H9 (cell line): ENCODE measurements around the gene CENPH. TPM values are rescaled to one million over a fixed set of nuclear protein-coding genes. Genes with fewer than 3 reads are reported as not detected.

Experiments
- DNase-seq: peaks from one replicate; pipeline ENCODE4 v3.0.0-alpha.2; 2017
- H2AFZ ChIP-seq: one replicate; pipeline ENCODE4 v1.6.1; 2013; ENCODE audit warnings: mild to moderate bottlenecking, low read length, control low read depth, moderate library complexity
- H2AK5ac ChIP-seq: 2 replicates; pipeline ENCODE4 v1.6.1; 2013; ENCODE audit warnings: low read length, control low read depth, mixed read lengths; ENCODE audit not compliant: insufficient read length
- H2BK120ac ChIP-seq: one replicate; pipeline ENCODE4 v1.6.1; 2013; ENCODE audit warnings: low read depth, mild to moderate bottlenecking, low read length, control low read depth, inconsistent platforms; ENCODE audit not compliant: poor library complexity, severe bottlenecking
- H2BK12ac ChIP-seq: 2 replicates; pipeline ENCODE4 v1.6.1; 2013; ENCODE audit warnings: low read length, control low read depth, mixed read lengths, low read depth; ENCODE audit not compliant: insufficient read length
- H2BK15ac ChIP-seq: 2 replicates; pipeline ENCODE4 v1.6.1; 2013; ENCODE audit warnings: low read depth, low read length, control low read depth
- H2BK20ac ChIP-seq: one replicate; pipeline ENCODE4 v1.6.1; 2013; ENCODE audit warnings: low read depth, mild to moderate bottlenecking, low read length, control low read depth, inconsistent platforms; ENCODE audit not compliant: poor library complexity, severe bottlenecking
- H2BK5ac ChIP-seq: 2 replicates; pipeline ENCODE4 v1.6.1; 2013; ENCODE audit warnings: low read length, control low read depth, mixed read lengths; ENCODE audit not compliant: insufficient read length
- H3K14ac ChIP-seq: 2 replicates; pipeline ENCODE4 v1.6.1; 2013; ENCODE audit warnings: low read length, control low read depth; ENCODE audit not compliant: insufficient read depth
- H3K18ac ChIP-seq: 2 replicates; pipeline ENCODE4 v1.6.1; 2013; ENCODE audit warnings: low read depth, mild to moderate bottlenecking, mixed read lengths, low read length, control low read depth; ENCODE audit not compliant: insufficient read length
- H3K23ac ChIP-seq: 2 replicates; pipeline ENCODE4 v1.6.1; 2013; ENCODE audit warnings: low read length, control low read depth, mixed read lengths, low read depth; ENCODE audit not compliant: insufficient read length
- H3K23me2 ChIP-seq: 2 replicates; pipeline ENCODE4 v1.6.1; 2013; ENCODE audit warnings: low read depth, mild to moderate bottlenecking, mixed read lengths, low read length, control low read depth; ENCODE audit not compliant: insufficient read length, poor library complexity, severe bottlenecking
- H3K27ac ChIP-seq: 2 replicates; pipeline ENCODE4 v1.5.1; 2013; ENCODE audit warnings: low read length, control low read depth, mixed read lengths, low read depth; ENCODE audit not compliant: insufficient read length
- H3K27me3 ChIP-seq: 2 replicates; pipeline ENCODE4 v1.6.1; 2013; ENCODE audit warnings: low read length, control low read depth, inconsistent platforms; ENCODE audit not compliant: insufficient read depth
- H3K4ac ChIP-seq: 2 replicates; pipeline ENCODE4 v1.6.1; 2013; ENCODE audit warnings: low read depth, mild to moderate bottlenecking, control low read depth, inconsistent platforms, low read length, moderate library complexity
- H3K4me1 ChIP-seq: 2 replicates; pipeline ENCODE4 v1.6.1; 2013; ENCODE audit warnings: low read length, control low read depth, inconsistent platforms; ENCODE audit not compliant: insufficient read depth
- H3K4me2 ChIP-seq: 2 replicates; pipeline ENCODE4 v1.6.1; 2013; ENCODE audit warnings: low read length, control low read depth, mixed read lengths; ENCODE audit not compliant: insufficient read length, insufficient read depth
- H3K56ac ChIP-seq: 2 replicates; pipeline ENCODE4 v1.6.1; 2013; ENCODE audit warnings: low read depth, mild to moderate bottlenecking, mixed read lengths, low read length, control low read depth; ENCODE audit not compliant: insufficient read length
- H3K79me1 ChIP-seq: 2 replicates; pipeline ENCODE4 v1.6.1; 2013; ENCODE audit warnings: low read depth, mild to moderate bottlenecking, moderate library complexity, low read length, control low read depth, inconsistent platforms; ENCODE audit not compliant: insufficient read depth, poor library complexity, severe bottlenecking
- H3K79me2 ChIP-seq: 2 replicates; pipeline ENCODE4 v1.6.1; 2013; ENCODE audit warnings: low read length, control low read depth, inconsistent platforms; ENCODE audit not compliant: insufficient read depth
- H3K9ac ChIP-seq: 2 replicates; pipeline ENCODE4 v1.6.1; 2013; ENCODE audit warnings: low read length, control low read depth, mixed read lengths; ENCODE audit not compliant: insufficient read length; ENCODE audit errors: extremely low read depth
- H3K9me3 ChIP-seq: one replicate; pipeline ENCODE4 v1.6.1; 2013; ENCODE audit warnings: low read depth, low read length, inconsistent platforms; ENCODE audit not compliant: control insufficient read depth
- H3T11ph ChIP-seq: one replicate; pipeline ENCODE4 v1.6.1; 2013; ENCODE audit warnings: mild to moderate bottlenecking, low read length, control low read depth, inconsistent platforms
- H4K20me1 ChIP-seq: one replicate; pipeline ENCODE4 v1.6.1; 2013; ENCODE audit not compliant: control insufficient read depth, insufficient read length, insufficient read depth
- H4K5ac ChIP-seq: 2 replicates; pipeline ENCODE4 v1.6.1; 2013; ENCODE audit warnings: low read depth, mild to moderate bottlenecking, mixed read lengths, low read length, control low read depth; ENCODE audit not compliant: insufficient read length
- H4K8ac ChIP-seq: replicated peaks from 2 replicates; pipeline ENCODE4 v1.6.1; 2013; ENCODE audit warnings: low read length, control low read depth, mixed read lengths, low read depth; ENCODE audit not compliant: insufficient read length
- H4K91ac ChIP-seq: 2 replicates; pipeline ENCODE4 v1.6.1; 2013; ENCODE audit warnings: low read depth, mild to moderate bottlenecking, moderate library complexity, mixed read lengths, low read length, control low read depth; ENCODE audit not compliant: insufficient read length
- H3K27ac Mint-ChIP-seq, 3 experiments: 2 replicates in 2 of 3; 3 replicates in 1 of 3; pipeline ENCODE4 v1.8.0; 2020 to 2021; ENCODE audit warnings: mixed read lengths in 3 of 3, mild to moderate bottlenecking in 1 of 3, moderate library complexity in 1 of 3
- H3K27me3 Mint-ChIP-seq: 2 replicates; pipeline ENCODE4 v1.8.0; 2021; ENCODE audit warnings: low read depth, mild to moderate bottlenecking, moderate library complexity, mixed read lengths
- H3K36me3 Mint-ChIP-seq, 3 experiments: 2 replicates in 2 of 3; 3 replicates in 1 of 3; pipeline ENCODE4 v1.8.0; 2020 to 2021; ENCODE audit warnings: low read depth in 3 of 3, mixed read lengths in 3 of 3; ENCODE audit not compliant: insufficient read depth in 1 of 3
- H3K4me1 Mint-ChIP-seq, 2 experiments: 2 replicates each; pipeline ENCODE4 v1.8.0; 2020; ENCODE audit warnings: mixed read lengths in 2 of 2
- H3K4me3 Mint-ChIP-seq, 2 experiments: 2 replicates in 1 of 2; 3 replicates in 1 of 2; pipeline ENCODE4 v1.8.0; 2020 to 2021; ENCODE audit warnings: mild to moderate bottlenecking in 2 of 2, mixed read lengths in 2 of 2, moderate library complexity in 1 of 2
- H3K9me3 Mint-ChIP-seq, 2 experiments: 2 replicates in 1 of 2; 3 replicates in 1 of 2; pipeline ENCODE4 v1.8.0; 2020; ENCODE audit warnings: mild to moderate bottlenecking in 2 of 2, mixed read lengths in 2 of 2, moderate library complexity in 1 of 2
- WGBS: extraction: QIAGEN DNeasy Blood & Tissue Kit; methylation state at CpG from one replicate; pipeline ENCODE4 v1.1.7; 2013; ENCODE audit warnings: missing lambda C conversion rate, low lambda C conversion rate, mixed read lengths; ENCODE audit not compliant: insufficient read length; ENCODE audit errors: extremely low coverage; 5-methylcytosine and 5-hydroxymethylcytosine counted together
- total RNA-seq: library from RNA; stranded (reverse); gene quantifications from 2 replicates; pipeline ENCODE4 v1.2.1, GENCODE V29; 2021
- TF ChIP-seq, protein P1 (sequence below): fragments of 200-600 bp; sonication (generic); conservative IDR thresholded peaks from 3 replicates; pipeline ENCODE4 v1.8.0; 2021; ENCODE audit warnings: antibody characterized with exemption, mild to moderate bottlenecking

The CENPH gene
- total RNA-seq, 1 experiment from 2014 or later: 82.8 TPM

DNA sequence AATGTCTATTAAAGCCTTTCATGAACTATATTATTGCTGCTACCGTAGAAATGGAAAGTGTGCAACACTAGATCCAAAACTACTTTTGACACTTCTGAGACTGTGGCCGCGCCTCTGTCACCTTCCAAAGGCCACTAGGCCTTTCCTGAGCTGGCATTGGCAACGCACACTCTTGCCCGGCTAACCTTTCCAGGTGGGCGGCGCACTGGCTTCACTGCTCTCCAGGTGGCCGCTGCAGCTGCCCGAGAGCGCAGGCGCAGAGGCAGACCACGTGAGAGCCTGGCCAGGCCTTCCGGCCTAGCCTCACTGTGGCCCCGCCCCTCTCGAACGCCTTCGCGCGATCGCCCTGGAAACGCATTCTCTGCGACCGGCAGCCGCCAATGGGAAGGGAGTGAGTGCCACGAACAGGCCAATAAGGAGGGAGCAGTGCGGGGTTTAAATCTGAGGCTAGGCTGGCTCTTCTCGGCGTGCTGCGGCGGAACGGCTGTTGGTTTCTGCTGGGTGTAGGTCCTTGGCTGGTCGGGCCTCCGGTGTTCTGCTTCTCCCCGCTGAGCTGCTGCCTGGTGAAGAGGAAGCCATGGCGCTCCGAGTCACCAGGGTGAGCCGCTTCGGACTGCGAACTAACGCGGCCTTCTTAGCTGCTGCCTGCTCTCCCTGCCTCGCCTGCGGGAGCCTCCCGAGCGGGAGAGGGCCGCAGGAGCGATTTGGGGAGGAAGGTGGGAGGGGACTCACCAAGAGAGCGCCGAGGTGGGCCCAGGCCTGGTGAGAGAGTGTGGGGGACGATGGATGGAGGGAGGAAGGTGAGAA, 22.5 kb upstream of the CENPH start, which contains the start of gene CCNB1:
Gene CCNB1 (plus strand): TSS at position 465 of the 807 bp plus-strand sequence. CDS start 113 bp downstream, at position 578.
- peak within 1 kb of the TSS; percentile 73 for H3K27ac ChIP-seq
- peak within 1 kb of the TSS; percentile 97 to 100 (median 99) for H3K27ac Mint-ChIP-seq

More for the DNA sequence above, 22.5 kb upstream of the CENPH start, which contains the start of gene CCNB1:
- H3K4me1 Mint-ChIP-seq: peaks cover 26 to 33% of the 10 kb centered on the region in 2 experiments
- Histone ChIP-seq H3T11ph (peak within 1 kb of the TSS; percentile 9), H4K5ac (peak within 1 kb of the TSS; percentile 43), H3K14ac (peak within 1 kb of the TSS; percentile 98), H2AFZ (no peak within 1 kb of the TSS), H3K79me1 (peaks cover 8% of the 10 kb centered on the region), H4K20me1 (no peaks in the 10 kb centered on the region), H2AK5ac (no peak within 1 kb of the TSS), H4K91ac (no peak within 1 kb of the TSS), H3K23me2 (peaks cover 4% of the 10 kb centered on the region), H4K8ac (no peak within 1 kb of the TSS), H3K56ac (no peak within 1 kb of the TSS), H3K27me3 (no peaks in the 10 kb centered on the region), H2BK15ac (no peak within 1 kb of the TSS), H3K4me1 (no peaks in the 10 kb centered on the region), H3K9ac (peak within 1 kb of the TSS; percentile 95), H2BK5ac (no peak within 1 kb of the TSS), H3K4me2 (peak within 1 kb of the TSS; percentile 100), H3K23ac (peak within 1 kb of the TSS; percentile 9), H2BK20ac (no peak within 1 kb of the TSS), H3K9me3 (no peaks in the 10 kb centered on the region), H2BK120ac (peak within 1 kb of the TSS; percentile 80), H3K18ac (peak within 1 kb of the TSS; percentile 95), H3K79me2 (peaks cover 9% of the 10 kb centered on the region; the same call in 1 of the 2 replicates), H3K4ac (no peak within 1 kb of the TSS; the same call in 1 of the 2 replicates), H2BK12ac (no peak within 1 kb of the TSS)
- peak within 1 kb of the TSS; percentile 96 to 98 for H3K4me3 Mint-ChIP-seq
- TF ChIP-seq, protein P1, sequence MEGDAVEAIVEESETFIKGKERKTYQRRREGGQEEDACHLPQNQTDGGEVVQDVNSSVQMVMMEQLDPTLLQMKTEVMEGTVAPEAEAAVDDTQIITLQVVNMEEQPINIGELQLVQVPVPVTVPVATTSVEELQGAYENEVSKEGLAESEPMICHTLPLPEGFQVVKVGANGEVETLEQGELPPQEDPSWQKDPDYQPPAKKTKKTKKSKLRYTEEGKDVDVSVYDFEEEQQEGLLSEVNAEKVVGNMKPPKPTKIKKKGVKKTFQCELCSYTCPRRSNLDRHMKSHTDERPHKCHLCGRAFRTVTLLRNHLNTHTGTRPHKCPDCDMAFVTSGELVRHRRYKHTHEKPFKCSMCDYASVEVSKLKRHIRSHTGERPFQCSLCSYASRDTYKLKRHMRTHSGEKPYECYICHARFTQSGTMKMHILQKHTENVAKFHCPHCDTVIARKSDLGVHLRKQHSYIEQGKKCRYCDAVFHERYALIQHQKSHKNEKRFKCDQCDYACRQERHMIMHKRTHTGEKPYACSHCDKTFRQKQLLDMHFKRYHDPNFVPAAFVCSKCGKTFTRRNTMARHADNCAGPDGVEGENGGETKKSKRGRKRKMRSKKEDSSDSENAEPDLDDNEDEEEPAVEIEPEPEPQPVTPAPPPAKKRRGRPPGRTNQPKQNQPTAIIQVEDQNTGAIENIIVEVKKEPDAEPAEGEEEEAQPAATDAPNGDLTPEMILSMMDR: no peak
- peak; percentile 99 for DNase-seq
- H3K27me3 Mint-ChIP-seq: no peaks in the 10 kb centered on the region
- no peaks in the 10 kb centered on the region; a peak in 1 of 5 replicates for H3K9me3 Mint-ChIP-seq
- no CpG with 5 or more reads among the region's 50 CpGs for WGBS
- H3K36me3 Mint-ChIP-seq: peaks cover 41 to 46% (median 41%) of the 10 kb centered on the region in 3 experiments
